Stimulated activated naive CD4-positive, alpha-beta T cell (primary cell): Measurements from ENCODE around the gene MAML2.

Experiments
- DNase-seq, 6 experiments: peaks; one replicate each; lab custom pipeline; 2025; lab: John Stamatoyannopoulos, UW

MAML2 gene

DNA sequence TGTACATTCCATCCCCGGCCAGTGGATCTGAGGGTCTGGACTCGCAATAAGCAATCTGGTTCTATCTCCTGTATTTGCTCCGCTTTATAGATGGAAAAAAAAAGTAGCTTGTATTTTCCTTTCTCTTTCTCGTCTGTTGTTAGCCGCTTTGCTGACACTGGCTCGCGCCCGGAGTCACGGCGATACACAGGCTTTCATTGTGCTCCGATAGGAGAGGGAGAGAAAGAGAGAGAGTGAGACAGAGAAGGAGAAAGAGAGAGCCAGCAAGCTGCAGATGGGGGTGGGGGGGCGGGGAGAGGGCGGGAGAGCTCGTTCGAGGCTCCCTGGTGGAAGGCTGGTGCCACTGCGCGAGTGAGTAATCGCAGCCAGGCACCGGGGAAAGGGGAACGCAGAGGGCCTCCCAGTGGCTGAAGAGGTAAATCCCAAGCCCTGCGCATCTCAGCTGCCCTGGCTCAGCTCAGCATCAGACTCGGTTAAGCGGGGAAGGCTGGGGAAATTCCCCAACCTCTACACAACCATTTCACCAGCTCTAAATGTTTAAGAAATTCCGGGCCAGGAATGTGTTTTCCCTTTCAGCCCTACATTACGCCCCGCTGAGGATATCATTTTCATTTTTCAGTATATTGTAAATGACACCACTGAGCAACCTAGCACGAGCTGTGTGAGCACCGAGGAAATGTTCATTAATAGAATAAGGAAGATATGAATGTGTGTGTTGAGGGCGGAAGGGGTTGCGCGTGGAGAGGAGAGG lies at the start of gene MAML2:
MAML2 (minus strand) TSS at position 235 of the 751 bp plus-strand sequence. CDS start 1,300 bp downstream, outside the sequence.
- peak; percentile 80 to 90 (median 87) for DNase-seq

GRCh38 chr11:96391698-96392307 lies 48.8 kb upstream of the MAML2 start:
- DNase-seq = no peak

- peak in 1 of 6 experiments; percentile 32 for DNase-seq
Measured at GRCh38 chr11:96390488-96390792, 47.4 kb upstream of the MAML2 start.

DNA sequence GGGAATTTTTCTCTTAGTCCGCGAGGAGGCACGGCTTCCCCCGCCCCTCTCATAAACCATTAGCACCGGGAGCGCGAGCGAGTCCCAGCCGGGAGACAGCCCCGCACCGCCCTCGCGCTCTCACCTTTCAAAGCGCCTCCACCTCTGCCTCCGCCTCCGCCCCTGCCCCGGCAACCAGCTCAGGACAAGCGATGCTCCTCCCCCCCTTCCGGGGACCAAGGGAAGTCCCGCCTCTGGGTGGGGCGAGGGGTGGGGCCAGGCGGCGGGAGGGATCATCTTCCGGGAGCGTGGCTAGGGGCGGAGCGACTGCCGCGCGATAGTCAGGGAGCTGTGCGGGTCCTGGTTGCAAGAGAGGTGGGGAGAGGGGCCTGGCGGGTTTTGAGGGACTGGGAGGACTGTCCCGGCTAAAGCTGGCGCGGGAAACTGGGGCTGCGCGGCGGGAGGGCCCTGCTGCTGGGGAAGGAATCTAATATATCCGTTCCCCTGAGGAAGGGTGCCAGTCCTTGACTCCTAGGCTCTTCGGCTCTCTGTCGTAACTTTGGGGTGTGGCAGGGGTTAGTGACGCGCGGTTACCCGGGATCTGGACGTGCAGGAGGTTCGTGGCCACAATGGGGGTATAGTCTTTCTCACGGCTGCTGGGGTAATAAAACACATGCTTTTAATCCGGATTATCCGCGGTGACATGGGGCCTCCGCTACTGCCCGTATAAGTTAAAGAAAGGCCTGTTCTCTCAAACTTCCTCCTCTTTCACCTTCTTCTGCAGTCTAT lies 46.9 kb upstream of the MAML2 start, which contains the start of the genes CCDC82 and JRKL:
CCDC82 (minus strand) TSS at position 193 of the 768 bp plus-strand sequence. CDS start 5,165 bp downstream, outside the sequence.
JRKL (plus strand) TSS at position 294 of the 768 bp plus-strand sequence. CDS start 637 bp downstream, outside the sequence.
- peak; percentile 94 to 98 (median 96) for DNase-seq

DNA sequence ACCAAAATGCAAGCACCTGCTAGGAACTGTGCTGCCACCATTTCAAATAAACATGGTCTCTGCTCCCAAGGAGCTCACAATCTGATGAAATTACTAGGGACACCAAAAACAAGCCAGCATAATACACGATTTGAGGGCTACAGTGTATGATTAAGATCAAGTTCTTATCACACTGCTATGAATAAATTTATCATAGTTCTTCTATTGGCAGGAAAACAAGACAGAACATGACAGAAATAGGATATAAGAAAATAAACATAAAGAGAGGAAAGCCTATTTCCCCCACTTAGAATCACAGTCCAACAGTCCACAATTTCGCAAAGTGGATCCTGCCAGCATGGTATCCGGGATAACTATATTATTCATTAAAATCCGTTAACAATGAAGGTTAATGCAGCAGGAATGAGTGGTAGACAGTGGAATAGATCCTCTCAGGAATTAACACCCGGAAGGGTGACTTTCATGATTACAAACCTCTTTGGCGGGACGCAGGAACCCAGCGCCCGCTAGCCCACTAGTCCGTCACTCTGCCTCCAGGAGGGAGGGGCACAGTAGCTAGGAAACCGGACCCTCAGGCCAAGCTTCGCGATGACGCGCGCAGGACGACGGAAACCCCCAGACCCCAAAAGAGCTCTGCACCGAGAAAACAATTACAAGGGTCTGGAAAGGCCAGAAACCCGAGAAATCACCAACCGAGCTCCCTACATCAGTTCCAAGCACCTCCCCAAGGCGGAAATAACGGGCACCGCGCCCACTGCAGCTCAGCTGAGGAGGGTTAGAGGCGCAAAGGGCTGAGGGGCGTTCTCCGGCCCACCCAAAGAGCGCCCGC lies 46.1 kb upstream of the MAML2 start:
- DNase-seq = peak in 2 of 6 experiments; percentile 77 to 87

DNA sequence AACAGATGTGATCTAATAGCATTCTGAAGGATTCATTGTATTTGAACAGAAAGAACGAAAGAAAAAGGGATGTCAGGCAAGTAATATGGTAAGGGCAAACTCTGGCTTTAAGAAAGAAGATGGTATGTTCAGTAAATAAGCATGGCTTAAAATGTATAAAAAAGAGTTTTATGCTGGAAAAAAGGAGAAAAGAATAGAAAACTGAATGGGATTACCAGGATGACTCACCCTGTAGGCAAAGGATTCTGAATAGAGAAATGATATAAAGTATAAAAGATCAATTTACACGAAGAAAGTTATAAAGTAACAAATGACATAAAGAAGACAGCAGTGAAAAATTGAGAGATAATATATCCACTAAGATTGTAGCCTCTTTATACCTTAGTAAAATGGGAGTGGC lies 42.2 kb upstream of the MAML2 start:
- no peak for DNase-seq

DNA sequence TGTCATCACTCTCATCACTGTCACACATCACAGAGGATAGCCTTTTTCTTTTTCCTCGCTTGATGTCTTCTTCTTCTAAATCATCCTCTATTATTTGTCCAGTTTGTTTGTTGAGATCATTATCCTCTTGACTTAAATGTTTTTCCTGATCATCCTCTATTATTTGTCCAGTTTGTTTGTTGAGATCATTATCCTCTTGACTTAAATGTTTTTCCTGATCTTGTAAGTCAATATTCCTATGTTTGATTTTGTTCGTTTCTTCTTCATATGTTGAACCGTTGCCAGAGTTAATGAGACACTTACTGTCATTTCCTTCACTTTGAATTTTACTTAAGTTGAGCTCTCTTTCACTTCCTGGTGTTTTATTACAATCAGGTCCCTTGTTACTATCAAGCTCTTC lies 41.2 kb upstream of the MAML2 start:
- DNase-seq = peak in 2 of 6 experiments; percentile 7 to 8

GRCh38 chr11:96376796-96377195 lies 33.8 kb upstream of the MAML2 start:
- DNase-seq = no peak

DNA sequence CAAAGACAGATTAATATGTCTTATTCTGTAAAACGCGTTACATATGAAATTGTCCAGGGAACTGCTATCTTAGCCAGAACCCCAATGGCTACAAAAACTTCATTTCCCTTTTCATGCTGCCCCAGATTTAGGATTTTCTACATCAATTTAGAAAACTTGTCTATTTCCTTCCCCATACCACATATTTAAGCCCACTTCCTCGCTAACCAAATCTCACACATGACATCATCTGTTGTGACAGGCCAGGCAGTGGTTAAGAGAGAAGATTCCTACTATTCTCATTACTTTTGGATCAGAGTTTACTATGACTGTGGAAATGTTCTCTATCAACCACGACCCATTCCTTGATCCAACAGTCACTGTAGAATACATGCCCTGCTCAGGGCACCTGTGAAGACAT lies 30.8 kb upstream of the MAML2 start:
- DNase-seq = no peak

DNA sequence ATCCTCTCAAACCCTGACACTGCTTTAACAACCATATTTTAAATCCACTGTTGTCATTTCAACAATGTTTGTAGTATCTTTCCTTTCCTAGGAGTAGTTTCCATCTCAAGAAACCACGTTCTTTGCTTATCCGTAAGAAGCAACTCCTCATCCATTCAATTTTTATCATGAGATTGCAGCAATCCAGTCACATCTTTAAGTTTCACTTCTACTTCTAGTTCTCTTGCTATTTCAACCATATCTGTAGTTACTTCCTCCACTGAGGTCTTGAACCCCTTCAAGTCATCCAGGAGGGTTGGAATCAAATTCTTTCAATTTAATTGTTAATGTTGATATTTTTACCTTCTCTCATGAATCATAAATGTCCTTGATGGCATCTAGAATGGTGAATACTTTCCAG lies 24.3 kb upstream of the MAML2 start:
- DNase-seq = no peak

DNA sequence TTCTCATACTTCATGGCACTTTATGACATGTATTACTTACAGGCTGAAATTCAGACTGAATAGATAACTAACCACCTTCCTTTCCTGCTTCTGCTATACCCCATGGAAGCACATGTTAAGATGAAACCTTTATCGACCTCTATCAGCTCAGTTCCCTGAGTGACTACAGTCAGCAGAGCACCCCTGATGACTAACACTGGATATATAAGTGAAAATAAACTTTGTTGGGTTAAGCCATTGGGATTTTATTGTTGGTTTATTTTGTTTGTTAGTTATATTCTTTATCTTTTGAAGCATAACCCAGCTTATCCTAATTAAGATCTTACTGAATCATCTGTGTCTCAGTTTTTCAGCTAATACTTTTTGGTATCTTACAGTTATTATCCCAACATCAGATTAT lies 23.0 kb upstream of the MAML2 start:
- DNase-seq = no peak

DNA sequence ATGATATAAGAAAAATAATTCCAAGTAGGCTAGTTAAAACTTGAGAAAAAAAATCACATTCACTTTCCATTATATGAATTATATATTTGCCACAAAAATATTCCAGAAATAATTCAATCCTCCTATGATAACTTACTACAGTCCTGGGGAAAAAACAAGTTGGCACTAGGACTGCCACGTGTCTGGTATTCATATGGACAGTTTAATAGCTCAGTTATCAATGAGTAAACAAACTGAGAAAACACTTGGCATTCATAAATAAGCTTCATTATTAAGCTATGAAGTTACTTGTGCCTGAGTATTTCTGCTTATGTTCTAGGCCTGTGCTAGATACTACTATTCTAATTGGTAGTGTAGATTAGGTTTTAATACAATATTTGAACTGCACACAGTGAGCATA lies 22.5 kb upstream of the MAML2 start:
- DNase-seq = no peak

- DNase-seq = no peak
Measured at GRCh38 chr11:96361778-96362177, 18.8 kb upstream of the MAML2 start.

DNA sequence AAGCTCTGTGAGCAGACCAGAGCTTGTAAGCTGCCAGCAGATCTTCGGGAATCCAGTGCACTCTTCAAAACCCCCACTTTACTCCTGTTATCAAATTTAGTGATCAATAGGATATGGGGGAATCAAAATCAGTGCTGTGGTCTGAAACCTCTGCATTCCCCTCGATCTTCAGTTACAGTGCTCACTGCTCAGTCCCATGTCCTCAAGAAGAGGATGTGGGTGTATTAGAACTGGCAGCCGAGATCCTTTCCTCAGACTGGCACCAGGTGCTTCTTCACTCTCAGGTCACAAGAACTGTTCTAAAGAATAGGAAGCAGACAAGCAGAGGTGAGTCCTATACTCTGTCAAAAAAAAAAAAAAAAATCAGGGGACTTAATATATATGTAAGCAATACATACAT lies 15.3 kb upstream of the MAML2 start:
- no peak for DNase-seq

DNA sequence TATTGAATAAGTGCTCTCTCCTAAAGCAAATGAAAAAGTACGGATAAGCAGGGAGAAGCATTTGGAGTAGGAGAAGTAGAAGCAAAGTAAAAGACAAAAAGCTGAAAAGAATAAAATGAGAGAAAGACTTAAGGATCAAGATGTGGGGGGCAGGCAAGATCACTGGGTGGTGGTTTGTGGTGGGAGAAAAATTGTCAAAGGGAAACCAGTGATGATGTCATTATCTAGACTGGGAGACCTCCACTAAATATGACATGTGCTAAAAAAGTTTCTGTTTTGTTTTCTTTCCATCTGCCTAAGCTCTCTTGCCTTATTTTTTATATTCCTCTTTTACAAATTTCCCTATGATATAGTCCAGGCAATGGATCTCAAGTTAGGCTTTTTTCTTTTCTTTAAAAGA lies 14.8 kb upstream of the MAML2 start:
- DNase-seq = no peak

GRCh38 chr11:96356848-96357247 lies 13.9 kb upstream of the MAML2 start:
- no peak for DNase-seq

DNA sequence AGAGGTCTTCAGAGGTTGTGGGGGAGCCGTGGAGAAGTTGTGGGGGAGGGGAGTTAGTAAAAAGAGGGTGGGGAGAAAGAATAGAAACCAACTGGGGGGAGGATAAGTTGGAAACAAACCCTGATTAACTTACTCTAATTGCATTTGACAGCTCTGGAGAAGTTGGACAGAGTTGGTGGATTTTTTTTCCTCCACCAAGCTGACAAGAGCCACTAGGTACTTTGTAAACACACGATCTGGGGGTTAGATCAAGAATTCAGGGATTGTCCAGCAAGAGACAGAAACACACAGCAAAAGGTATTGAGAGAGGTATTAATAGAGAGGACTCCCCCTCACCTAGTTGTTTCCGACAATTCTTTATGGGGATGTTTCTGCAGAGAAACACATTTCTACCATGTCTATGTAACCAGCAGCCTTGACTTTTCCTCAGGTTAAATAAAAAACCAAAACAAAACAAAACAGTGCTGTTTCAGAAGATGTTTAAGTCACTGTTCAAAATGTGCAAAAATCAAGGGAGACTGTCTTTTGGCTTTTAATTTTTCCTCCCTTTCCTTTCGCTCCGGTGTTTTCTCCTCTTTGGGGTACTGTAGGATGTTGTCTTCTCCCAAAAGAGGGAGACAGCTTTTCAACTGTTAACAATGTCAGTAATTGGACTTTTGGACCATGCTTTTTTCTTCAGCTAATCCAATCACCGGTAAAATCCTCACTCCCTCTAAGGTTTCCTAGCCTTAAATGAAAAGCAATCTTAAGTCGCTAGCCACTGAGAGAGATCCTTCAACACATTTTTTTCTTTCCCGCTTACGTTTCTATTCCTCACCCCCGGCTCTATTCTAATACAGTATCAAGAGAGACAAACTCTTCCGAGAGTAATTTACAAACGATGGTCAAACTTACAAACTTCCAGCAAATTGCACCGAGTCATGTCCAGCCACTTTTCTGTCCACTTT lies 708 bp downstream of the MAML2 start:
- peak in 2 of 6 experiments; percentile 34 to 40 for DNase-seq

- DNase-seq = peak; percentile 51 to 72 (median 64)
Measured at GRCh38 chr11:96341211-96342013, 1.6 kb downstream of the MAML2 start.

DNA sequence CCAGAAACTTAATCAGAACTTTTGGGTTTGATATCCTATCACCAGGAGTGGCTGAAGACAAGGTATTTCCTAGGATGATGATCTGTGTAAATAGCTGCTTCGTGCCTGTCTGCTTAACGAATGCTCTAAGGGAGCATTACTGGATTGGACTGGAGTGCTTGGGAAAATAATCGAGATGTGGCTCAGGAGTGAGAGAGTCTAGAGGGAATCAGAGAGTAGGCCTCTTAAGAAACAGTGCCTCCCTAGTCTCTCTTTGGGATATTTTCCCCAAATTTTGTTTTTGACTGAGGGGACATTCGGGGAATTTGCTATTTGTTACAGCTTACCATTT lies 2.5 kb downstream of the MAML2 start:
- DNase-seq = no peak
